ENCODE data around the gene CACNA1B.

The CACNA1B gene

GRCh38 chr9:138069731-138070456 lies 192.3 kb downstream of the CACNA1B start:
- no peak overlapping the region for H3K27ac ChIP-seq (ENCODE audit: low read depth, low read length)
- H3K18ac ChIP-seq (ENCODE audit: low read length), result no peak overlapping the region
- no peaks in the 10 kb centered on the region for H3K36me3 ChIP-seq (ENCODE audit: control insufficient read depth, insufficient read depth, low read length)
- no peak overlapping the region for H3K4ac ChIP-seq (ENCODE audit: low read depth, low read length)
- no peak overlapping the region for H3K56ac ChIP-seq (ENCODE audit: low read length)
- H3K23ac ChIP-seq (ENCODE audit: low read length), result no peak overlapping the region
- H2BK15ac ChIP-seq (replicated peaks; ENCODE audit: low read depth), result no peak overlapping the region
- WGBS (ENCODE audit: extremely low coverage, insufficient coverage, low lambda C conversion rate), result no CpG with 5 or more reads among the region's 18 CpGs
- DNase-seq, result no peak
- H3K4me1 ChIP-seq (ENCODE audit: control insufficient read depth, low read depth, low read length), result no peaks in the 10 kb centered on the region
- no peak overlapping the region for H3K4me2 ChIP-seq (ENCODE audit: low read length)
- no peak overlapping the region for H4K8ac ChIP-seq (ENCODE audit: low read depth, low read length)
- H2BK5ac ChIP-seq (ENCODE audit: low read length), result no peak overlapping the region
- H3K9ac ChIP-seq (ENCODE audit: low read length), result no peak overlapping the region
- H3K4me3 ChIP-seq (ENCODE audit: low read length), result no peak overlapping the region
- H4K5ac ChIP-seq (ENCODE audit: low read length), result no peak overlapping the region
- H3K79me1 ChIP-seq (ENCODE audit: low read length), result no peaks in the 10 kb centered on the region
- no peaks in the 10 kb centered on the region for H3K27me3 ChIP-seq (ENCODE audit: insufficient read depth, low read length, poor library complexity)
- H2BK120ac ChIP-seq (ENCODE audit: low read depth, low read length), result no peak overlapping the region
- H3K79me2 ChIP-seq (ENCODE audit: control insufficient read depth, insufficient read depth, low read length), result no peaks in the 10 kb centered on the region
- H2AK5ac ChIP-seq (ENCODE audit: low read length), result no peak overlapping the region

GRCh38 chr9:138070815-138071214 lies 193.2 kb downstream of the CACNA1B start:
- no peaks in the 10 kb centered on the region for H3K27me3 ChIP-seq (ENCODE audit: insufficient read depth, low read length, poor library complexity)
- H3K4me1 ChIP-seq (ENCODE audit: control insufficient read depth, low read depth, low read length), result no peaks in the 10 kb centered on the region
- no peak overlapping the region for H3K4ac ChIP-seq (ENCODE audit: low read depth, low read length)
- H2BK5ac ChIP-seq (ENCODE audit: low read length), result no peak overlapping the region
- H3K4me3 ChIP-seq (ENCODE audit: low read length), result no peak overlapping the region
- H3K27ac ChIP-seq (ENCODE audit: low read depth, low read length), result no peak overlapping the region
- WGBS (ENCODE audit: extremely low coverage, insufficient coverage, low lambda C conversion rate), result no CpG with 5 or more reads among the region's 8 CpGs
- H2BK15ac ChIP-seq (replicated peaks; ENCODE audit: low read depth), result no peak overlapping the region
- no peaks in the 10 kb centered on the region for H3K79me2 ChIP-seq (ENCODE audit: control insufficient read depth, insufficient read depth, low read length)
- H3K79me1 ChIP-seq (ENCODE audit: low read length), result no peaks in the 10 kb centered on the region
- no peak overlapping the region for H4K8ac ChIP-seq (ENCODE audit: low read depth, low read length)
- H2AK5ac ChIP-seq (ENCODE audit: low read length), result no peak overlapping the region
- no peaks in the 10 kb centered on the region for H3K36me3 ChIP-seq (ENCODE audit: control insufficient read depth, insufficient read depth, low read length)
- DNase-seq, result no peak
- no peak overlapping the region for H3K4me2 ChIP-seq (ENCODE audit: low read length)
- H2BK120ac ChIP-seq (ENCODE audit: low read depth, low read length), result no peak overlapping the region
- no peak overlapping the region for H3K56ac ChIP-seq (ENCODE audit: low read length)
- no peak overlapping the region for H4K5ac ChIP-seq (ENCODE audit: low read length)
- no peak overlapping the region for H3K9ac ChIP-seq (ENCODE audit: low read length)
- no peak overlapping the region for H3K23ac ChIP-seq (ENCODE audit: low read length)
- H3K18ac ChIP-seq (ENCODE audit: low read length), result no peak overlapping the region

DNA sequence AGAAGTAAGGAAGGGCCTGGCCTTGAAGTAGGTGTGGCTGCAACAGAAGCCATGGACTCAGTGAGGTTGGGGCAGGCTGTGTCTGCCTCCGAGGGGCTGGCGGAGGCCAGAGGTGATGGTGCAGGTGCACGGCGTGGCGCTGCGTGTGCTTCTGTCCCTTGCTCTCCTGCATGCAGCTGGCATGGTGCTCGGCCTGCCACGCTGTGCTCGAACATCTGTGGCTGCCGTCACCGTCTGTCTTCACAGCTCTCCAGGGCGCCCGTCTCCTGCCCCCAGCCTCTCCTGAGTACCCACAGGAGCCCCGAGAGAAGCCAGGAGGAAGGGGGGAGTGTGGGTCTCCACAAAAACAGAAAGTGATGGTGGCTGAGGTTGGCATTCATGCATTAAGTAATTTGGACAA lies 193.7 kb downstream of the CACNA1B start:
- H3K36me3 ChIP-seq (ENCODE audit: control insufficient read depth, insufficient read depth, low read length), result no peaks in the 10 kb centered on the region
- H3K18ac ChIP-seq (ENCODE audit: low read length), result no peak overlapping the region
- no peak overlapping the region for H4K8ac ChIP-seq (ENCODE audit: low read depth, low read length)
- no peak overlapping the region for H2BK120ac ChIP-seq (ENCODE audit: low read depth, low read length)
- H2BK5ac ChIP-seq (ENCODE audit: low read length), result no peak overlapping the region
- H2BK15ac ChIP-seq (replicated peaks; ENCODE audit: low read depth), result no peak overlapping the region
- no peak overlapping the region for H3K27ac ChIP-seq (ENCODE audit: low read depth, low read length)
- no peak overlapping the region for H2AK5ac ChIP-seq (ENCODE audit: low read length)
- no peak overlapping the region for H3K56ac ChIP-seq (ENCODE audit: low read length)
- H3K23ac ChIP-seq (ENCODE audit: low read length), result no peak overlapping the region
- H3K79me1 ChIP-seq (ENCODE audit: low read length), result no peaks in the 10 kb centered on the region
- no peak overlapping the region for H3K4me2 ChIP-seq (ENCODE audit: low read length)
- H3K4me1 ChIP-seq (ENCODE audit: control insufficient read depth, low read depth, low read length), result no peaks in the 10 kb centered on the region
- no peak for DNase-seq
- H4K5ac ChIP-seq (ENCODE audit: low read length), result no peak overlapping the region
- H3K4ac ChIP-seq (ENCODE audit: low read depth, low read length), result no peak overlapping the region
- H3K79me2 ChIP-seq (ENCODE audit: control insufficient read depth, insufficient read depth, low read length), result no peaks in the 10 kb centered on the region
- H3K9ac ChIP-seq (ENCODE audit: low read length), result no peak overlapping the region
- no peak overlapping the region for H3K4me3 ChIP-seq (ENCODE audit: low read length)
- H3K27me3 ChIP-seq (ENCODE audit: insufficient read depth, low read length, poor library complexity), result no peaks in the 10 kb centered on the region
- no CpG with 5 or more reads among the region's 14 CpGs for WGBS (ENCODE audit: extremely low coverage, insufficient coverage, low lambda C conversion rate)

DNA sequence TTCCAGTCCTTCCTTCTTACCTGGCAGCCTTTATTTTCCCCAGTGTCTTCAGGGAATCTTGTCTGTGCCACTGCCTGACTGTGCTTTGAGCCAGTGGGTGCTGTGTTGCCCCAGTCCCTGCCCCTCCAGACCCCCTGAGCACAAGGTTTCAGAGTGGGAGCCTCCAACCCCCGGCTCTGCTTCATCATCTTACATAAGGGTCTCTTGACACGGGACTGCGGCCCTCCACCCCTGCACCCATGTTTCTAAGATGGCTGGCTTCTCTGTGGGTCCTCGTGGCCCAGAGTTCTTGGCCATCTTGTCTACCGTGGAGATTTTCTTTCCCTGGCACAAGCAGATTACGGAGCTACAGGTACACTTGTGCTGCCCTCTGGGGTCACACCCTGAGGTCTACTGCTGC lies 194.1 kb downstream of the CACNA1B start:
- no peaks in the 10 kb centered on the region for H3K79me1 ChIP-seq (ENCODE audit: low read length)
- no peak overlapping the region for H2BK5ac ChIP-seq (ENCODE audit: low read length)
- no peak overlapping the region for H3K4ac ChIP-seq (ENCODE audit: low read depth, low read length)
- no peak overlapping the region for H3K9ac ChIP-seq (ENCODE audit: low read length)
- no peak for DNase-seq
- H3K79me2 ChIP-seq (ENCODE audit: control insufficient read depth, insufficient read depth, low read length), result no peaks in the 10 kb centered on the region
- H3K4me1 ChIP-seq (ENCODE audit: control insufficient read depth, low read depth, low read length), result no peaks in the 10 kb centered on the region
- no peak overlapping the region for H3K23ac ChIP-seq (ENCODE audit: low read length)
- H3K18ac ChIP-seq (ENCODE audit: low read length), result no peak overlapping the region
- H3K4me3 ChIP-seq (ENCODE audit: low read length), result no peak overlapping the region
- H3K36me3 ChIP-seq (ENCODE audit: control insufficient read depth, insufficient read depth, low read length), result no peaks in the 10 kb centered on the region
- H4K8ac ChIP-seq (ENCODE audit: low read depth, low read length), result no peak overlapping the region
- WGBS (ENCODE audit: extremely low coverage, insufficient coverage, low lambda C conversion rate), result no CpG with 5 or more reads among the region's 6 CpGs
- H3K56ac ChIP-seq (ENCODE audit: low read length), result no peak overlapping the region
- H2BK120ac ChIP-seq (ENCODE audit: low read depth, low read length), result no peak overlapping the region
- no peaks in the 10 kb centered on the region for H3K27me3 ChIP-seq (ENCODE audit: insufficient read depth, low read length, poor library complexity)
- no peak overlapping the region for H3K27ac ChIP-seq (ENCODE audit: low read depth, low read length)
- no peak overlapping the region for H4K5ac ChIP-seq (ENCODE audit: low read length)
- H2BK15ac ChIP-seq (replicated peaks; ENCODE audit: low read depth), result no peak overlapping the region
- H3K4me2 ChIP-seq (ENCODE audit: low read length), result no peak overlapping the region
- H2AK5ac ChIP-seq (ENCODE audit: low read length), result no peak overlapping the region

GRCh38 chr9:138072161-138072842 lies 194.7 kb downstream of the CACNA1B start:
- H3K56ac ChIP-seq (ENCODE audit: low read length), result no peak overlapping the region
- WGBS (ENCODE audit: extremely low coverage, insufficient coverage, low lambda C conversion rate), result no CpG with 5 or more reads among the region's 12 CpGs
- H3K4me1 ChIP-seq (ENCODE audit: control insufficient read depth, low read depth, low read length), result no peaks in the 10 kb centered on the region
- H3K4me2 ChIP-seq (ENCODE audit: low read length), result no peak overlapping the region
- DNase-seq, result no peak
- H3K4me3 ChIP-seq (ENCODE audit: low read length), result no peak overlapping the region
- H3K27me3 ChIP-seq (ENCODE audit: insufficient read depth, low read length, poor library complexity), result no peaks in the 10 kb centered on the region
- H3K36me3 ChIP-seq (ENCODE audit: control insufficient read depth, insufficient read depth, low read length), result no peaks in the 10 kb centered on the region
- H4K8ac ChIP-seq (ENCODE audit: low read depth, low read length), result no peak overlapping the region
- H4K5ac ChIP-seq (ENCODE audit: low read length), result no peak overlapping the region
- H3K79me2 ChIP-seq (ENCODE audit: control insufficient read depth, insufficient read depth, low read length), result no peaks in the 10 kb centered on the region
- no peak overlapping the region for H3K9ac ChIP-seq (ENCODE audit: low read length)
- H2BK15ac ChIP-seq (replicated peaks; ENCODE audit: low read depth), result no peak overlapping the region
- no peak overlapping the region for H2BK5ac ChIP-seq (ENCODE audit: low read length)
- no peak overlapping the region for H3K23ac ChIP-seq (ENCODE audit: low read length)
- H3K79me1 ChIP-seq (ENCODE audit: low read length), result no peaks in the 10 kb centered on the region
- no peak overlapping the region for H3K4ac ChIP-seq (ENCODE audit: low read depth, low read length)
- H3K27ac ChIP-seq (ENCODE audit: low read depth, low read length), result no peak overlapping the region
- no peak overlapping the region for H2BK120ac ChIP-seq (ENCODE audit: low read depth, low read length)
- no peak overlapping the region for H3K18ac ChIP-seq (ENCODE audit: low read length)
- no peak overlapping the region for H2AK5ac ChIP-seq (ENCODE audit: low read length)
